Brain microvascular endothelial cell (primary cell): ENCODE results near the gene IGF1R.

ENCODE experiments used
- DNase-seq: peaks from one replicate; pipeline ENCODE4 v3.0.0-alpha.2; 2020
- H3K27ac ChIP-seq: fragments of 250-450 bp; sonication (Bioruptor Pico); 2 replicates; pipeline ENCODE4 v1.5.1; 2020; ENCODE audit warnings: mild to moderate bottlenecking, moderate library complexity
- H3K27me3 ChIP-seq: fragments of 250-450 bp; sonication (Bioruptor Pico); replicated peaks from 2 replicates; pipeline ENCODE4 v1.5.1; 2020; ENCODE audit warnings: mild to moderate bottlenecking
- H3K36me3 ChIP-seq: fragments of 250-450 bp; sonication (Bioruptor Pico); replicated peaks from 2 replicates; pipeline ENCODE4 v1.5.1; 2020; ENCODE audit warnings: mild to moderate bottlenecking
- H3K4me3 ChIP-seq: 2 replicates; pipeline ENCODE4 v1.5.1; 2011; ENCODE audit warnings: low read depth, mild to moderate bottlenecking, control low read depth, low read length, moderate library complexity
- CTCF ChIP-seq: IDR thresholded peaks from 2 replicates; pipeline ENCODE4 v1.5.1; 2011; ENCODE audit warnings: low read depth, mild to moderate bottlenecking, moderate library complexity, low read length, control low read depth, inconsistent platforms; ENCODE audit errors: missing control alignments
- in situ Hi-C: cut with HindIII; loops from 2 replicates; pipeline ENCODE4 v1.10.0; 2017; ENCODE audit warnings: low sequenced_read_pairs, low pct_ligation_motif_present

The IGF1R gene

GRCh38 chr15:98796685-98797357, 148.5 kb downstream of the IGF1R start:
- H3K4me3 ChIP-seq: no peak overlapping the region
- in situ Hi-C loops: no loop called here
- no peaks in the 10 kb centered on the region for H3K27me3 ChIP-seq
- H3K27ac ChIP-seq: no peak overlapping the region
- no peaks in the 10 kb centered on the region for H3K36me3 ChIP-seq
- TF ChIP-seq CTCF: no peak
- DNase-seq: no peak

- Histone ChIP-seq H3K36me3 (no peaks in the 10 kb centered on the region), H3K27ac (no peak overlapping the region), H3K27me3 (no peaks in the 10 kb centered on the region), H3K4me3 (no peak overlapping the region)
- TF ChIP-seq CTCF: no peak
- in situ Hi-C loops: no loop called here
- no peak for DNase-seq
Measured at GRCh38 chr15:98798375-98798893, 150.1 kb downstream of the IGF1R start.

- no peaks in the 10 kb centered on the region for H3K36me3 ChIP-seq
- no peak overlapping the region for H3K4me3 ChIP-seq
- peak overlapping the region; percentile 33 for H3K27ac ChIP-seq
- in situ Hi-C loops: no loop called here
- H3K27me3 ChIP-seq: no peaks in the 10 kb centered on the region
- no peak for TF ChIP-seq CTCF
- DNase-seq: no peak
Measured at GRCh38 chr15:98799461-98800390, 151.4 kb downstream of the IGF1R start.

GRCh38 chr15:98800437-98801233, 152.3 kb downstream of the IGF1R start:
- Histone ChIP-seq H3K27me3 (no peaks in the 10 kb centered on the region), H3K36me3 (no peaks in the 10 kb centered on the region), H3K4me3 (peak overlapping the region; percentile 6), H3K27ac (peak overlapping the region; percentile 33)
- TF ChIP-seq CTCF: no peak
- DNase-seq: peak; percentile 74
- in situ Hi-C loops: no loop called here

GRCh38 chr15:98801234-98801561, 152.9 kb downstream of the IGF1R start:
- in situ Hi-C loops: no loop called here
- no peaks in the 10 kb centered on the region for H3K27me3 ChIP-seq
- H3K36me3 ChIP-seq: no peaks in the 10 kb centered on the region
- no peak overlapping the region for H3K4me3 ChIP-seq
- no peak for DNase-seq
- TF ChIP-seq CTCF: no peak
- H3K27ac ChIP-seq: no peak overlapping the region
